Measurements from ENCODE around the gene FBH1.
"Not testable (repeated sequence)": the region's sequence is repeated elsewhere in the genome, so short reads cannot be mapped to it uniquely, and the experiment has no call there.

FBH1 gene

GRCh38 chr10:5904227-5904626 lies 14.2 kb downstream of the FBH1 start:
- FAIRE-seq, result no peak

- no peak for FAIRE-seq
Measured at GRCh38 chr10:5905854-5906507, 15.9 kb downstream of the FBH1 start.

- no peak for FAIRE-seq
Measured at GRCh38 chr10:5906651-5907050, 16.6 kb downstream of the FBH1 start.

- FAIRE-seq, result not testable (repeated sequence)
Measured at GRCh38 chr10:5908676-5909075, 18.6 kb downstream of the FBH1 start.

- no peak for FAIRE-seq
Measured at GRCh38 chr10:5910323-5911100, 20.5 kb downstream of the FBH1 start.

GRCh38 chr10:5911670-5912069 lies 21.6 kb downstream of the FBH1 start:
- no peak for FAIRE-seq

GRCh38 chr10:5913736-5914135 lies 23.7 kb downstream of the FBH1 start:
- FAIRE-seq, result no peak

- FAIRE-seq, result no peak
Measured at GRCh38 chr10:5915451-5915850, 25.4 kb downstream of the FBH1 start.

- no peak for FAIRE-seq
Measured at GRCh38 chr10:5917305-5917704, 27.3 kb downstream of the FBH1 start.

- no peak for FAIRE-seq
Measured at GRCh38 chr10:5918763-5919162, 28.7 kb downstream of the FBH1 start.

GRCh38 chr10:5919568-5919967 lies 29.5 kb downstream of the FBH1 start:
- FAIRE-seq, result no peak

GRCh38 chr10:5921746-5922145 lies 31.7 kb downstream of the FBH1 start:
- FAIRE-seq, result no peak

GRCh38 chr10:5924889-5925288 lies 34.8 kb downstream of the FBH1 start:
- no peak for FAIRE-seq

- FAIRE-seq, result no peak
Measured at GRCh38 chr10:5927306-5927705, 37.3 kb downstream of the FBH1 start.

- no peak for FAIRE-seq
Measured at GRCh38 chr10:5929442-5929841, 39.4 kb downstream of the FBH1 start.

GRCh38 chr10:5930272-5930671 lies 40.2 kb downstream of the FBH1 start:
- no peak for FAIRE-seq

- FAIRE-seq, result no peak
Measured at GRCh38 chr10:5932345-5932744, 42.3 kb downstream of the FBH1 start.

- no peak for FAIRE-seq
Measured at GRCh38 chr10:5933909-5934546, 44.0 kb downstream of the FBH1 start.

- FAIRE-seq, result no peak
Measured at GRCh38 chr10:5935628-5936027, 45.6 kb downstream of the FBH1 start.

- no peak for FAIRE-seq
Measured at GRCh38 chr10:5937016-5937415, 47.0 kb downstream of the FBH1 start.

GRCh38 chr10:5938291-5938690 lies 48.2 kb downstream of the FBH1 start:
- FAIRE-seq, result no peak

- no peak for FAIRE-seq
Measured at GRCh38 chr10:5940807-5941218, 50.8 kb downstream of the FBH1 start.

GRCh38 chr10:5941579-5941978 lies 51.5 kb downstream of the FBH1 start:
- no peak for FAIRE-seq

- FAIRE-seq, result no peak
Measured at GRCh38 chr10:5942001-5942400, 52.0 kb downstream of the FBH1 start.

Measured in TTC549 (cell line).